ENCODE data around the gene KAZN.

Gene KAZN

GRCh38 chr1:14842361-14842760 lies 243.9 kb downstream of the KAZN start (continued):
- TF ChIP-seq TSHZ2 (CRISPR knock-in tag; IDR thresholded peaks at IDR 0.05), result no peak
- no peak for TF ChIP-seq OSR1 (CRISPR knock-in tag; IDR thresholded peaks at IDR 0.05)
- TF ChIP-seq ZFP30 (CRISPR knock-in tag; IDR thresholded peaks at IDR 0.05), result no peak

- no peak for ATAC-seq
- TF ChIP-seq, protein P1, sequence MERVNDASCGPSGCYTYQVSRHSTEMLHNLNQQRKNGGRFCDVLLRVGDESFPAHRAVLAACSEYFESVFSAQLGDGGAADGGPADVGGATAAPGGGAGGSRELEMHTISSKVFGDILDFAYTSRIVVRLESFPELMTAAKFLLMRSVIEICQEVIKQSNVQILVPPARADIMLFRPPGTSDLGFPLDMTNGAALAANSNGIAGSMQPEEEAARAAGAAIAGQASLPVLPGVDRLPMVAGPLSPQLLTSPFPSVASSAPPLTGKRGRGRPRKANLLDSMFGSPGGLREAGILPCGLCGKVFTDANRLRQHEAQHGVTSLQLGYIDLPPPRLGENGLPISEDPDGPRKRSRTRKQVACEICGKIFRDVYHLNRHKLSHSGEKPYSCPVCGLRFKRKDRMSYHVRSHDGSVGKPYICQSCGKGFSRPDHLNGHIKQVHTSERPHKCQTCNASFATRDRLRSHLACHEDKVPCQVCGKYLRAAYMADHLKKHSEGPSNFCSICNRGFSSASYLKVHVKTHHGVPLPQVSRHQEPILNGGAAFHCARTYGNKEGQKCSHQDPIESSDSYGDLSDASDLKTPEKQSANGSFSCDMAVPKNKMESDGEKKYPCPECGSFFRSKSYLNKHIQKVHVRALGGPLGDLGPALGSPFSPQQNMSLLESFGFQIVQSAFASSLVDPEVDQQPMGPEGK (CRISPR knock-in tag; IDR thresholded peaks at IDR 0.05; ENCODE audit: borderline replicate concordance), result no peak
- TF ChIP-seq GLIS3 (CRISPR knock-in tag; IDR thresholded peaks at IDR 0.05) (no peak), TOX (CRISPR knock-in tag; IDR thresholded peaks at IDR 0.05; ENCODE audit: borderline replicate concordance) (no peak), ZNF565 (CRISPR knock-in tag; conservative IDR thresholded peaks at IDR 0.05; ENCODE audit: low read depth) (no peak), ZNF8 (CRISPR knock-in tag; IDR thresholded peaks at IDR 0.05) (no peak), BACH2 (CRISPR knock-in tag; IDR thresholded peaks at IDR 0.05; ENCODE audit: borderline replicate concordance) (no peak), CSDC2 (CRISPR knock-in tag; IDR thresholded peaks at IDR 0.05) (no peak), TSHZ2 (CRISPR knock-in tag; IDR thresholded peaks at IDR 0.05) (no peak), ZC3H10 (CRISPR knock-in tag; IDR thresholded peaks at IDR 0.05) (no peak), OSR1 (CRISPR knock-in tag; IDR thresholded peaks at IDR 0.05) (no peak), ESRRG (CRISPR knock-in tag; IDR thresholded peaks at IDR 0.05) (no peak), PPARA (CRISPR knock-in tag; IDR thresholded peaks at IDR 0.05; ENCODE audit: borderline replicate concordance) (no peak), ZFP3 (CRISPR knock-in tag; IDR thresholded peaks at IDR 0.05) (no peak), CSRNP3 (CRISPR knock-in tag; IDR thresholded peaks at IDR 0.05) (no peak), RARB (CRISPR knock-in tag; IDR thresholded peaks at IDR 0.05) (no peak), TCF4 (CRISPR knock-in tag; IDR thresholded peaks at IDR 0.05; ENCODE audit: borderline replicate concordance) (no peak)
- TF ChIP-seq, protein P2, sequence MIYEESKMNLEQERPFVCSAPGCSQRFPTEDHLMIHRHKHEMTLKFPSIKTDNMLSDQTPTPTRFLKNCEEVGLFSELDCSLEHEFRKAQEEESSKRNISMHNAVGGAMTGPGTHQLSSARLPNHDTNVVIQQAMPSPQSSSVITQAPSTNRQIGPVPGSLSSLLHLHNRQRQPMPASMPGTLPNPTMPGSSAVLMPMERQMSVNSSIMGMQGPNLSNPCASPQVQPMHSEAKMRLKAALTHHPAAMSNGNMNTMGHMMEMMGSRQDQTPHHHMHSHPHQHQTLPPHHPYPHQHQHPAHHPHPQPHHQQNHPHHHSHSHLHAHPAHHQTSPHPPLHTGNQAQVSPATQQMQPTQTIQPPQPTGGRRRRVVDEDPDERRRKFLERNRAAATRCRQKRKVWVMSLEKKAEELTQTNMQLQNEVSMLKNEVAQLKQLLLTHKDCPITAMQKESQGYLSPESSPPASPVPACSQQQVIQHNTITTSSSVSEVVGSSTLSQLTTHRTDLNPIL (CRISPR knock-in tag; IDR thresholded peaks at IDR 0.05; ENCODE audit: low read depth), result no peak
These were observed 244.4 kb downstream of the KAZN start for GRCh38 chr1:14842891-14843290.

- no peak for ATAC-seq
- TF ChIP-seq, protein P1 (CRISPR knock-in tag; IDR thresholded peaks at IDR 0.05; ENCODE audit: borderline replicate concordance), result no peak
- TF ChIP-seq GLIS3 (CRISPR knock-in tag; IDR thresholded peaks at IDR 0.05), result no peak
- no peak for TF ChIP-seq RARB (CRISPR knock-in tag; IDR thresholded peaks at IDR 0.05)
- TF ChIP-seq ESRRG (CRISPR knock-in tag; IDR thresholded peaks at IDR 0.05), result no peak
- no peak for TF ChIP-seq TSHZ2 (CRISPR knock-in tag; IDR thresholded peaks at IDR 0.05)
- no peak for TF ChIP-seq ZNF8 (CRISPR knock-in tag; IDR thresholded peaks at IDR 0.05)
- TF ChIP-seq SNAI2 (CRISPR knock-in tag; IDR thresholded peaks at IDR 0.05), result no peak
- TF ChIP-seq CSRNP3 (CRISPR knock-in tag; IDR thresholded peaks at IDR 0.05), result no peak
- TF ChIP-seq OSR1 (CRISPR knock-in tag; IDR thresholded peaks at IDR 0.05), result no peak
These were observed 245.0 kb downstream of the KAZN start for GRCh38 chr1:14843525-14843924.
